Panc1 (cell line): ENCODE measurements around the gene KCNH1.

ENCODE experiments used
- POLR2AphosphoS5 ChIP-seq: IDR thresholded peaks from 2 replicates; pipeline ENCODE4 v1.6.1; 2012; ENCODE audit warnings: mild to moderate bottlenecking, low read depth, low read length, moderate library complexity
- TF ChIP-seq, protein P1 (sequence below): fragments of 450-650 bp; IDR thresholded peaks from 2 replicates; pipeline ENCODE4 v1.5.1; 2017; ENCODE audit warnings: mild to moderate bottlenecking

DNA sequence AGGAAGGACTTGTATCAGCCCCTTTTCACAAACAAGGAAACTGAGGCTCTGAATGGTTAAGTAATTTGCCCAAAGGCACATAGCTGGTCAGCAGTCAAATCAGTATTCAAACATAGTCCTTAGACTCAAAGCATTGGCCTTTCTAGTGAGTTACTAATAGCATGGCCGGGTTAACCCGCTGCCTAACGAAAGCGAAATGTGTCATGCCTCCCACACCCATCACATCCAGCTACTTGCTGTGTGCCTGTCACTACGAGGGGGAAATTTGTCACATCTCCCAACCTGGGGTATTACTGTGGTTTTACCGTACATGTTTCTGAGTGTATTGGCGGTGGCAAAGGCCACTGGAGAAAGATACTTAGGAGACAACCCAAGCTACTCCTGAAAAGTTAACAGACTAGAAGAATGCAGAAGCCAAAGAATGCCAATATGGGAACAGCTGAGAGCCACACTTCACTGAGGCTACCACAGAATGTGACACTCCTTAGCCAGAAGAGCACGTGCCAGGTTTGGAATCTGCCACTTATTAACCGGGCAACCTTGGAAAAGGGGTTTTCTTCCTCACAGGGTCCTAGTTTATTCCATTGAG is 363.5 kb downstream of the KCNH1 start:
- TF ChIP-seq, protein P1, sequence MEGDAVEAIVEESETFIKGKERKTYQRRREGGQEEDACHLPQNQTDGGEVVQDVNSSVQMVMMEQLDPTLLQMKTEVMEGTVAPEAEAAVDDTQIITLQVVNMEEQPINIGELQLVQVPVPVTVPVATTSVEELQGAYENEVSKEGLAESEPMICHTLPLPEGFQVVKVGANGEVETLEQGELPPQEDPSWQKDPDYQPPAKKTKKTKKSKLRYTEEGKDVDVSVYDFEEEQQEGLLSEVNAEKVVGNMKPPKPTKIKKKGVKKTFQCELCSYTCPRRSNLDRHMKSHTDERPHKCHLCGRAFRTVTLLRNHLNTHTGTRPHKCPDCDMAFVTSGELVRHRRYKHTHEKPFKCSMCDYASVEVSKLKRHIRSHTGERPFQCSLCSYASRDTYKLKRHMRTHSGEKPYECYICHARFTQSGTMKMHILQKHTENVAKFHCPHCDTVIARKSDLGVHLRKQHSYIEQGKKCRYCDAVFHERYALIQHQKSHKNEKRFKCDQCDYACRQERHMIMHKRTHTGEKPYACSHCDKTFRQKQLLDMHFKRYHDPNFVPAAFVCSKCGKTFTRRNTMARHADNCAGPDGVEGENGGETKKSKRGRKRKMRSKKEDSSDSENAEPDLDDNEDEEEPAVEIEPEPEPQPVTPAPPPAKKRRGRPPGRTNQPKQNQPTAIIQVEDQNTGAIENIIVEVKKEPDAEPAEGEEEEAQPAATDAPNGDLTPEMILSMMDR: no peak
- TF ChIP-seq POLR2AphosphoS5: no peak
